HepG2 (cell line): ENCODE measurements around the gene PDIA4.

Source experiments
- BRCA1 ChIP-seq: sonication (generic); formaldehyde crosslinking; IDR thresholded peaks from 2 replicates; pipeline ENCODE4 v1.4.0; 2020; ENCODE audit warnings: missing genetic modification reagents
- CBFB ChIP-seq: sonication (generic); formaldehyde crosslinking; IDR thresholded peaks from 2 replicates; pipeline ENCODE4 v1.4.0; 2020; ENCODE audit warnings: missing genetic modification reagents
- CTCF ChIP-seq: sonication (generic); formaldehyde crosslinking; IDR thresholded peaks from 2 replicates; pipeline ENCODE4 v1.5.0; 2020; ENCODE audit warnings: mild to moderate bottlenecking, missing genetic modification reagents, moderate library complexity
- ETS1 ChIP-seq: sonication (generic); formaldehyde crosslinking; IDR thresholded peaks from 2 replicates; pipeline ENCODE4 v1.4.0; 2020; ENCODE audit warnings: missing genetic modification reagents
- HIC2 ChIP-seq: sonication (generic); formaldehyde crosslinking; IDR thresholded peaks from 2 replicates; pipeline ENCODE4 v1.9.0; 2022; ENCODE audit warnings: low read depth, missing genetic modification reagents
- PHF8 ChIP-seq: sonication (generic); formaldehyde crosslinking; IDR thresholded peaks from 2 replicates; pipeline ENCODE4 v1.5.0; 2020; ENCODE audit warnings: missing genetic modification reagents
- SMC3 ChIP-seq: IDR thresholded peaks from 2 replicates; pipeline ENCODE4 v1.6.1; 2011; ENCODE audit warnings: low read length, improper control_type of control experiment
- ZNF274 ChIP-seq: sonication (generic); formaldehyde crosslinking; IDR thresholded peaks from 2 replicates; pipeline ENCODE4 v1.5.1; 2020; ENCODE audit warnings: mild to moderate bottlenecking, missing genetic modification reagents
- ZNF431 ChIP-seq: sonication (generic); formaldehyde crosslinking; IDR thresholded peaks from 2 replicates; pipeline ENCODE4 v1.9.0; 2022; ENCODE audit warnings: missing genetic modification reagents, low read depth, mild to moderate bottlenecking, borderline replicate concordance

GRCh38 chr7:149070372-149071125, 42.2 kb upstream of the PDIA4 start:
- no peak for TF ChIP-seq CTCF (CRISPR knock-in tag)
- no peak for TF ChIP-seq ZNF274 (CRISPR knock-in tag)
- TF ChIP-seq SMC3, result no peak
- TF ChIP-seq ETS1 (CRISPR knock-in tag), result no peak
- no peak for TF ChIP-seq BRCA1 (CRISPR knock-in tag)
- no peak for TF ChIP-seq PHF8 (CRISPR knock-in tag)
- TF ChIP-seq CBFB (CRISPR knock-in tag), result no peak
- no peak for TF ChIP-seq ZNF431 (CRISPR knock-in tag)
- no peak for TF ChIP-seq HIC2 (CRISPR knock-in tag)
